ENCODE data around the gene SLC4A9.
A peak's percentile ranks its signal among the peaks of the same experiment; 100 is the strongest.

The SLC4A9 gene

GRCh38 chr5:140381351-140381750 lies 21.4 kb downstream of the SLC4A9 start:
- TF ChIP-seq ARNT (IDR thresholded peaks at IDR 0.05) (no peak), BHLHE40 (IDR thresholded peaks at IDR 0.05; ENCODE audit: borderline replicate concordance) (no peak), FOXK2 (IDR thresholded peaks at IDR 0.05) (no peak), ZNF384 (IDR thresholded peaks at IDR 0.05) (no peak)
- ChIA-PET POLR2A (no interaction called here), CTCF (interaction anchor here (1.1 to 1.9 kb wide), 2 partner anchors 8 to 19 kb away, joined by 3 to 6 read pairs; no protein-coding TSS in a partner anchor)
- DNase-seq (ENCODE audit: extremely low spot score), result no peak

DNA sequence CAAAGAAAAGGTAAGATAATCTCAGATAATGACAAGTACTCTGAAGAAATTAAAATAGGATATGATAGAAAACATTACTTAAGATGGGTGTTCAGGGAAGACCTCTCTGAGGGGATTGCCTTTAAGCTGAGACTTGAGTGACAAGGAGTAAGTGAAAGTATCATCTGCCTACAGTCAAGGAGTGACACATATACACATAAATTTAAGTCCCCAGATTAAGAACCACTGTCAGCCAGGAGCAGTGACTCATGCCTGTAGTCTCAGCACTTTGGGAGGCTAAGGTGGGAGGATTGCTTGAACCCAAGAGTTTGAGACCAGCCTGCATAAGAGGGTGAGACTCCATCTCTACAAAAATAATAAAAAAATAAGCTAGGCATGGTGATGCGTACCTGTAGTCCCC lies 22.0 kb downstream of the SLC4A9 start:
- ChIA-PET POLR2A (no interaction called here), CTCF (interaction anchor here (1.1 to 1.9 kb wide), 2 partner anchors 9 to 18 kb away, joined by 3 to 6 read pairs; no protein-coding TSS in a partner anchor)

DNA sequence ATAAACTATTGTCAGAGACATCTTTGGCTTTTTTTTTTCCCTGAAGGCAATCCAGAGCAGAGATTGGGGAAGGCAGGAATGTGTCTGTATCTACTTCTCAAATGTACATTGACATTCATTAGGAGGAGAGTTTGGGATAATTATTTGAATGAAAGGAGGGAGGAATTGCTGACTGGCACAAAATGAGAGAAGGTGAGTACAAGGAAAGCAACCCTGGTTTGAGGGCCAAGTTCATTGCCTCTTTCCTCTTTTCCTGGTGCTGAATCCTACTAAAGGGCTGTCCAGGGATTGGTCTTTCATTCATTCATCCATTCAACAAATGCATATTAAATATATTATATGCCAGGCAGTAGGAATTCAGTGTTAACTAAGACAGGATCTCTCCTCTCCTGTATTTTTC lies 22.9 kb downstream of the SLC4A9 start:
- CTCF ChIA-PET, result interaction anchor here (0.6 to 1.1 kb wide), 2 partner anchors 10 to 19 kb away, joined by 3 read pairs; no protein-coding TSS in a partner anchor
- TF ChIP-seq L3MBTL2 (conservative IDR thresholded peaks at IDR 0.05) (no peak), ELF4 (IDR thresholded peaks at IDR 0.05) (no peak), ZNF384 (IDR thresholded peaks at IDR 0.05) (no peak), LEF1 (IDR thresholded peaks at IDR 0.05; ENCODE audit: borderline replicate concordance) (no peak), BHLHE40 (IDR thresholded peaks at IDR 0.05; ENCODE audit: borderline replicate concordance) (no peak), SP1 (IDR thresholded peaks at IDR 0.05) (no peak), ARNT (IDR thresholded peaks at IDR 0.05) (no peak), FOXA1 (IDR thresholded peaks at IDR 0.05) (no peak), HDGF (IDR thresholded peaks at IDR 0.05; ENCODE audit: borderline replicate concordance) (no peak), FOXK2 (IDR thresholded peaks at IDR 0.05) (no peak), FOXM1 (IDR thresholded peaks at IDR 0.05; ENCODE audit: borderline replicate concordance) (no peak), TARDBP (IDR thresholded peaks at IDR 0.05) (no peak), CTBP1 (IDR thresholded peaks at IDR 0.05; ENCODE audit: borderline replicate concordance) (no peak), NFRKB (IDR thresholded peaks at IDR 0.05) (no peak)
- TF ChIP-seq, protein P1, sequence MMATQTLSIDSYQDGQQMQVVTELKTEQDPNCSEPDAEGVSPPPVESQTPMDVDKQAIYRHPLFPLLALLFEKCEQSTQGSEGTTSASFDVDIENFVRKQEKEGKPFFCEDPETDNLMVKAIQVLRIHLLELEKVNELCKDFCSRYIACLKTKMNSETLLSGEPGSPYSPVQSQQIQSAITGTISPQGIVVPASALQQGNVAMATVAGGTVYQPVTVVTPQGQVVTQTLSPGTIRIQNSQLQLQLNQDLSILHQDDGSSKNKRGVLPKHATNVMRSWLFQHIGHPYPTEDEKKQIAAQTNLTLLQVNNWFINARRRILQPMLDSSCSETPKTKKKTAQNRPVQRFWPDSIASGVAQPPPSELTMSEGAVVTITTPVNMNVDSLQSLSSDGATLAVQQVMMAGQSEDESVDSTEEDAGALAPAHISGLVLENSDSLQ (IDR thresholded peaks at IDR 0.05), result no peak

More for the DNA sequence above, 22.0 kb downstream of the SLC4A9 start:
- no peak for DNase-seq (ENCODE audit: extremely low spot score)
- no peak for TF ChIP-seq L3MBTL2 (conservative IDR thresholded peaks at IDR 0.05)
- TF ChIP-seq FOXM1 (IDR thresholded peaks at IDR 0.05; ENCODE audit: borderline replicate concordance), result no peak
- TF ChIP-seq, protein P1 (IDR thresholded peaks at IDR 0.05), result peak; percentile 47
- no peak for TF ChIP-seq ELF4 (IDR thresholded peaks at IDR 0.05)
- no peak for TF ChIP-seq SP1 (IDR thresholded peaks at IDR 0.05)

DNA sequence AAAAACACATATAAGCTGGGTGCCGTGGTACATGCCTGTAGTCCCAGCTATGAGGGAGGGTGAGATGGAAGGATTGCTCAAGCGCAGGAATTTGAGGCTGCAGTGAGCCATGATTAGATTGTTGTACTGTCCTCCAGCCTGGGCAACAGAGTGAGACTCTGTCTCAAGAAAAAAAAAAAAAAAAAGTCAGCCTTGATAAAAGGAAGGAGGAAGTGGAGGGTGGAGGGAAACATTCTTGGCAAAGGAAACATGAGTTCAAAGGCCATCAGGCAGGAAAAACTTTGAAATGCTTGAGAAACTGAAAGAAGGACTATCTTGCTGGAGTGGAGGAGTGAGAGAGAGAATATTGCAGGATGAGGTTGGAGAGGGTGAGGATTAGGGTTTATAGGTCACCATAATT lies 23.3 kb downstream of the SLC4A9 start:
- POLR2A ChIA-PET, result interaction anchor here (1.6 kb wide), 1 partner anchor 18 kb away, joined by 4 read pairs; the partner anchor contains the start of gene ANKHD1
- CTCF ChIA-PET, result interaction anchor here (0.6 to 1.1 kb wide), 2 partner anchors 10 to 19 kb away, joined by 3 read pairs; no protein-coding TSS in a partner anchor
- no peak for TF ChIP-seq LEF1 (IDR thresholded peaks at IDR 0.05; ENCODE audit: borderline replicate concordance)
- no peak for TF ChIP-seq ARNT (IDR thresholded peaks at IDR 0.05)
- no peak for TF ChIP-seq HDGF (IDR thresholded peaks at IDR 0.05; ENCODE audit: borderline replicate concordance)
- no peak for TF ChIP-seq ZNF384 (IDR thresholded peaks at IDR 0.05)
- TF ChIP-seq SP1 (IDR thresholded peaks at IDR 0.05), result no peak
- no peak for TF ChIP-seq L3MBTL2 (conservative IDR thresholded peaks at IDR 0.05)
- TF ChIP-seq NFRKB (IDR thresholded peaks at IDR 0.05), result no peak
- TF ChIP-seq FOXK2 (IDR thresholded peaks at IDR 0.05), result no peak
- no peak for TF ChIP-seq BHLHE40 (IDR thresholded peaks at IDR 0.05; ENCODE audit: borderline replicate concordance)
- no peak for TF ChIP-seq FOXM1 (IDR thresholded peaks at IDR 0.05; ENCODE audit: borderline replicate concordance)
- TF ChIP-seq ELF4 (IDR thresholded peaks at IDR 0.05), result no peak
- no peak for TF ChIP-seq SUZ12 (IDR thresholded peaks at IDR 0.05)
- TF ChIP-seq CTBP1 (IDR thresholded peaks at IDR 0.05; ENCODE audit: borderline replicate concordance), result no peak
- TF ChIP-seq FOXA1 (IDR thresholded peaks at IDR 0.05), result no peak
- TF ChIP-seq TARDBP (IDR thresholded peaks at IDR 0.05), result no peak
- TF ChIP-seq, protein P1 (IDR thresholded peaks at IDR 0.05), result no peak
- DNase-seq (ENCODE audit: extremely low spot score), result no peak

More for the DNA sequence above, 22.9 kb downstream of the SLC4A9 start:
- POLR2A ChIA-PET, result interaction anchor here (1.6 kb wide), 1 partner anchor 18 kb away, joined by 4 read pairs; the partner anchor contains the start of gene ANKHD1
- DNase-seq (ENCODE audit: extremely low spot score), result no peak

DNA sequence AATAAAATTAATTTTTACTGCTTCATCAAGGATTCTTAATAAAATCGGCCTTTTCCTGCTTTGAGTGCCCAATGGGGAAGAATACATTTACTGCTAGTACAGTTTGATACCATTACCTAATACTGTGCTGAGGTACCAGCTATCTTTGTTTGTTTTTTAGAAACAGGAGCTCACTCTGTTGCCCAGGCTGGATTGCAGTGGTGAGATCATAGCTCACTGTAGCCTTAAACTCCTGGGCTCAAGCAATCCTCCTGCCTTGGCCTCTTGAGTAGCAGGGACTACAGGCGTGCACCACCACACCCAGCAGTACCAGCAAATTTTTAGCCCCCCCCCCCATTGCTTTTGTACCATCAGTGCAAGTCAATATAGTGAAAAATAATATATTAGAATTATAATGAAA lies 28.1 kb downstream of the SLC4A9 start:
- ChIA-PET POLR2A (interaction anchor here (4.1 kb wide), 1 partner anchor 14 kb away, joined by 24 read pairs; the partner anchor contains the start of gene ANKHD1), CTCF (interaction anchor here (0.9 to 1.2 kb wide), 2 partner anchors 15 to 36 kb away, joined by 3 read pairs; no protein-coding TSS in a partner anchor)
- no peak for TF ChIP-seq ARNT (IDR thresholded peaks at IDR 0.05)
- no peak for TF ChIP-seq FOXM1 (IDR thresholded peaks at IDR 0.05; ENCODE audit: borderline replicate concordance)
- TF ChIP-seq ELF4 (IDR thresholded peaks at IDR 0.05), result no peak
- no peak for TF ChIP-seq LEF1 (IDR thresholded peaks at IDR 0.05; ENCODE audit: borderline replicate concordance)
- no peak for TF ChIP-seq BHLHE40 (IDR thresholded peaks at IDR 0.05; ENCODE audit: borderline replicate concordance)
- TF ChIP-seq HDGF (IDR thresholded peaks at IDR 0.05; ENCODE audit: borderline replicate concordance), result no peak
- TF ChIP-seq CTBP1 (IDR thresholded peaks at IDR 0.05; ENCODE audit: borderline replicate concordance), result no peak
- TF ChIP-seq FOXK2 (IDR thresholded peaks at IDR 0.05), result no peak
- no peak for TF ChIP-seq L3MBTL2 (conservative IDR thresholded peaks at IDR 0.05)
- no peak for TF ChIP-seq ZNF384 (IDR thresholded peaks at IDR 0.05)
- TF ChIP-seq TARDBP (IDR thresholded peaks at IDR 0.05), result no peak
- TF ChIP-seq SUZ12 (IDR thresholded peaks at IDR 0.05), result no peak
- no peak for TF ChIP-seq FOXA1 (IDR thresholded peaks at IDR 0.05)
- no peak for DNase-seq (ENCODE audit: extremely low spot score)

DNA sequence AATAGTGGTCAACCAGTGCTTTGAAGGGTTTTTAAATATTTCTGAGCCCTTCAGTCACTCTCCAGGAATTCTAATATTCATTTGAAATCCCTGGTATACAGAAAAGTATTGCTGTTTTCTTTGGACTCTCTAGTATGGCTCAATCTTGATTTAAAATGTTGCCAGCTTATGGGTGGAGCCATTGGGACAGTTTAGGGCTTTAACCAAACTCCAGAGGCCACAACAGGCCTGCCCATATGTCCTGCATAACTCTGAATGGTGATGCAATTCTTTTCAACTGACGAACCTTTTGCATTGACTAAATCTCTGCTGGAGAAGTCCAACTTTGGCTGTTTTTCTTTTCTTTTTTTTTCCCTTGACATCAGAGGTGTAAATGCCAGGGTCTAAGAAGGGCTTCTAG lies 31.3 kb downstream of the SLC4A9 start:
- TF ChIP-seq FOXM1 (IDR thresholded peaks at IDR 0.05; ENCODE audit: borderline replicate concordance) (no peak), FOXA1 (IDR thresholded peaks at IDR 0.05) (no peak), CTBP1 (IDR thresholded peaks at IDR 0.05; ENCODE audit: borderline replicate concordance) (no peak)
- TF ChIP-seq, protein P1 (IDR thresholded peaks at IDR 0.05), result no peak
- CTCF ChIA-PET, result no interaction called here
- POLR2A ChIA-PET, result interaction anchor here (1.3 kb wide), 1 partner anchor 11 kb away, joined by 12 read pairs; the partner anchor contains the start of gene ANKHD1

More for the DNA sequence above, 31.3 kb downstream of the SLC4A9 start:
- DNase-seq (ENCODE audit: extremely low spot score), result no peak

All from HEK293T (cell line).